SIG-M5 treated with dmso at 0.1 percent for 504 hours (cell line): Measurements from ENCODE around the gene ANKRA2.

Experiments used
- DNase-seq: peaks from one replicate; lab custom pipeline; 2025; ENCODE audit not compliant: unreplicated experiment; lab: John Stamatoyannopoulos, UW

ANKRA2 gene

GRCh38 chr5:73565139-73565968, at the start of gene ANKRA2, which contains the start of gene UTP15:
Gene ANKRA2, minus strand, starts transcription at chr5:73565639. Its CDS starts 2,758 bp downstream, at chr5:73562881.
Gene UTP15, plus strand, starts transcription at chr5:73565743. Its CDS starts 1,602 bp downstream, at chr5:73567345.
- peak; percentile 94 for DNase-seq

- no peak for DNase-seq
These were observed 49.6 kb upstream of the ANKRA2 start for GRCh38 chr5:73615085-73615484.

GRCh38 chr5:73612799-73613198, 47.4 kb upstream of the ANKRA2 start:
- no peak for DNase-seq

GRCh38 chr5:73607228-73607627, 41.8 kb upstream of the ANKRA2 start:
- no peak for DNase-seq

GRCh38 chr5:73606206-73606753, 40.8 kb upstream of the ANKRA2 start:
- no peak for DNase-seq

- DNase-seq, result peak; percentile 15
These were observed 40.0 kb upstream of the ANKRA2 start for GRCh38 chr5:73605223-73606087.

- DNase-seq, result no peak
These were observed 38.6 kb upstream of the ANKRA2 start for GRCh38 chr5:73603998-73604397.

- no peak for DNase-seq
These were observed 33.9 kb upstream of the ANKRA2 start for GRCh38 chr5:73599380-73599779.

GRCh38 chr5:73596705-73597328, 31.4 kb upstream of the ANKRA2 start:
- DNase-seq, result peak; percentile 38

- DNase-seq, result no peak
These were observed 27.1 kb upstream of the ANKRA2 start for GRCh38 chr5:73592551-73592950.

- DNase-seq, result no peak
These were observed 26.5 kb upstream of the ANKRA2 start for GRCh38 chr5:73591698-73592501.

GRCh38 chr5:73591102-73591695, 25.8 kb upstream of the ANKRA2 start:
- peak; percentile 65 for DNase-seq

GRCh38 chr5:73587923-73588322, 22.5 kb upstream of the ANKRA2 start:
- no peak for DNase-seq

GRCh38 chr5:73582285-73583145, 17.1 kb upstream of the ANKRA2 start:
- DNase-seq, result no peak

GRCh38 chr5:73565969-73566547, 619 bp upstream of the ANKRA2 start:
- no peak for DNase-seq

- DNase-seq, result peak; percentile 21
These were observed 764 bp downstream of the ANKRA2 start for GRCh38 chr5:73564675-73565074.

GRCh38 chr5:73564018-73564417, 1.4 kb downstream of the ANKRA2 start:
- no peak for DNase-seq

- no peak for DNase-seq
These were observed 6.5 kb downstream of the ANKRA2 start for GRCh38 chr5:73558950-73559349.

- no peak for DNase-seq
These were observed 12.8 kb downstream of the ANKRA2 start for GRCh38 chr5:73552642-73553041.
